Fibroblast of the aortic adventitia (primary cell): ENCODE data around the gene BBS7. TPM values are rescaled to one million over a fixed set of nuclear protein-coding genes. Genes with fewer than 3 reads are reported as not detected.

ENCODE experiments used
- DNase-seq: peaks from one replicate; pipeline ENCODE4 v3.0.0-alpha.2; 2010; ENCODE audit warnings: low read depth
- H3K4me3 ChIP-seq: 2 replicates; pipeline ENCODE4 v1.5.1; 2011; ENCODE audit warnings: low read depth, mild to moderate bottlenecking, control low read depth, low read length, moderate library complexity
- total RNA-seq: library from RNA; depleted of rRNA; stranded (reverse); fragments of >200 nt; gene quantifications from 2 replicates; pipeline ENCODE4 v1.2.3, GENCODE V29; 2012; ENCODE audit warnings: low replicate concordance
- TF ChIP-seq, protein P1 (sequence below): IDR thresholded peaks from 2 replicates; pipeline ENCODE4 v1.5.1; 2011; ENCODE audit warnings: mild to moderate bottlenecking, low read length, control low read depth, inconsistent platforms; ENCODE audit not compliant: insufficient read depth

Gene BBS7
- total RNA-seq, 1 donor, result 24.3 TPM

DNA sequence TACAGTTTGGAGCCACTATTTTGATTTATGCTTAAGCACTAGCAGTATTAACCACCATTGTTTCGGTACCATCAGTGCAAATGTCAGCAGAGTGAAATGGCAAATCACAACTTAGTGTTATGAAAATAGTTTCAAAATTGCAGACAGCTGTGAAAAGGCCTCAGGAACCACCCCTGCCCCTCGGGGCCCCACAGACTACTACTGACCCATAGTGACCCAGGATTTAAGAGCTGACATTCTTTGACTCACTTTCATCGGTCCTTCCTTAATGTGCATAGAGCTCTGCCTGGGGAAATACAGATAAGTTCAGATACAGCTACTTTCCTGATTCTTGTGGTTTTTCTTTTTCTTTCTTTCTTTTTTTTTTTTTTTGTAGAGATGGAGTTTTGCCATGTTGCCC is 3.3 kb upstream of the BBS7 start:
- TF ChIP-seq, protein P1, sequence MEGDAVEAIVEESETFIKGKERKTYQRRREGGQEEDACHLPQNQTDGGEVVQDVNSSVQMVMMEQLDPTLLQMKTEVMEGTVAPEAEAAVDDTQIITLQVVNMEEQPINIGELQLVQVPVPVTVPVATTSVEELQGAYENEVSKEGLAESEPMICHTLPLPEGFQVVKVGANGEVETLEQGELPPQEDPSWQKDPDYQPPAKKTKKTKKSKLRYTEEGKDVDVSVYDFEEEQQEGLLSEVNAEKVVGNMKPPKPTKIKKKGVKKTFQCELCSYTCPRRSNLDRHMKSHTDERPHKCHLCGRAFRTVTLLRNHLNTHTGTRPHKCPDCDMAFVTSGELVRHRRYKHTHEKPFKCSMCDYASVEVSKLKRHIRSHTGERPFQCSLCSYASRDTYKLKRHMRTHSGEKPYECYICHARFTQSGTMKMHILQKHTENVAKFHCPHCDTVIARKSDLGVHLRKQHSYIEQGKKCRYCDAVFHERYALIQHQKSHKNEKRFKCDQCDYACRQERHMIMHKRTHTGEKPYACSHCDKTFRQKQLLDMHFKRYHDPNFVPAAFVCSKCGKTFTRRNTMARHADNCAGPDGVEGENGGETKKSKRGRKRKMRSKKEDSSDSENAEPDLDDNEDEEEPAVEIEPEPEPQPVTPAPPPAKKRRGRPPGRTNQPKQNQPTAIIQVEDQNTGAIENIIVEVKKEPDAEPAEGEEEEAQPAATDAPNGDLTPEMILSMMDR, result no peak
- no peak for DNase-seq
- H3K4me3 ChIP-seq, result no peak overlapping the region

DNA sequence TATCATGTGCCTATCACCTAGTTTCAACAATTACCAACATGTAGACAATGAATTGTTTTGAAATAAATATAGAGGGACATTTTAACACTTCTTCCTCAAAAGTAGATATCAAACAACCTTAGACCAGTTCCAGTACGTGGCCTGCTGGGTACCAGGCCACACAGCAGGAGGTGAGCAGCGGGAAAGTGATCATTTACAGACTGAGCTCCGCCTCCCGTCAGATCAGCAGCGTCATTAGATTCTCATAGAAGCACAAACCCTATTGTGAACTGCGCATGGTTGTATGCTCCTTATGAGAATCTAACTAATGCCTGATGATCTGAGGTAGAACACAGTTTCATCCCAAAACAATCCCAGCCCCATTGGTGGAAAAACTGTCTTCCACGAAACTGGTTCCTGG is 6.5 kb downstream of the BBS7 start:
- TF ChIP-seq, protein P1, result no peak
- no peak for DNase-seq
- H3K4me3 ChIP-seq, result no peak overlapping the region

DNA sequence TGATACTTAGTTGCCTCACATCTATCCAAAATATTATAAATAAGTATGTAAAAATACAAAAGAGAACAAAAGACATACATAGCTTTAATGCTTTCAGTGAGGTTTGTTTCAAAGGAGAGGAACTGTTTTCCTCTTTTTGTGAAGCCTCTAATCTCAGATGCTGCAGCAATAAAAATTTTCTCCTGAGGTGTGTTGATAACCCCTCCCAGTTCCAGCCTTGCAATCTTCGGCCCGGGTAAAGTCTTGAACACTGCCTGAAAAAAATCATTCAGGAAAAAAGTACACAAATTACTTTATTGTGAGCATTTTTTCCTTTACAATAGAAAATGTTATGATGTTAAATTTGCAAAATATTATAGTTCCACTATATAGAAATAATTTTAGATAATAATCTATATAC is 8.8 kb downstream of the BBS7 start:
- DNase-seq, result no peak
- H3K4me3 ChIP-seq, result no peak overlapping the region
- TF ChIP-seq, protein P1, result no peak

DNA sequence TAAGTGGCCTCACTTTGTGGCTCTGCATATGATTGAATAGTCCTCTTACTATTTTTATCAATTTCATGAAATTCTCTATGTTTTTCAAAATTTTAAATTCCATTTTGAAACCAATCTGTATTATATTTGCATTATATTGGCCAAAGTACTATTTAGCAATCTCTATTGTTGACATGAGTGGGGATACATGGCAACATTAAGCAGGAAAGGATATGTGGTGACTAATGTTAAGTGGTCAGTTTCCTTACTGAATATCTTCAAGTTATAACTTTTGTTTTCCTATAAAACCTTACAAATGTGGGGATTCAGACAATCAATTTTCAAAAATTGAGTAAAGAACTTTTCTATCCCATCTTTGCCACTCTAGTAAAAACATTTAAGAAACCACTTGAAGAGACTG is 10.2 kb downstream of the BBS7 start:
- DNase-seq, result no peak
- TF ChIP-seq, protein P1, result no peak
- H3K4me3 ChIP-seq, result no peak overlapping the region

DNA sequence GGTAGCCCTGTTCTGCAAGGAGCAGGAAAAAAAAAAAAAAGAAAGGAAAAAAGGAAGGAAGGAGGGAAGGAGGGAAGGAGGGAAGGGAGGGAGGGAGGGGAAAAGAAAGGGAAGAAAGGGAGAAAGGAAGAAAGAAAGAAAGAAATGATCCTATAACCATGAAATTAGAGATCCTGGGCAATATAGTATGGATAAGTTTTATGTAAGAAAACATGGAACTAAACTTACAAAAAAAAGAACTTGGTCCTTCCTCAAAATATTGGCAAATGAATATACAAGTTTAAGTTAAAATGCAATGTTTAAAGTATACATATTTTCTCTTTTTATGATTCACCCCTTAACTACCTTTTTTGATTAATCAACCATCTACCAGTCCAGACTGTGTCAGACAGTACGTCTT is 18.9 kb downstream of the BBS7 start:
- no peak overlapping the region for H3K4me3 ChIP-seq
- DNase-seq, result no peak
- TF ChIP-seq, protein P1, result no peak

DNA sequence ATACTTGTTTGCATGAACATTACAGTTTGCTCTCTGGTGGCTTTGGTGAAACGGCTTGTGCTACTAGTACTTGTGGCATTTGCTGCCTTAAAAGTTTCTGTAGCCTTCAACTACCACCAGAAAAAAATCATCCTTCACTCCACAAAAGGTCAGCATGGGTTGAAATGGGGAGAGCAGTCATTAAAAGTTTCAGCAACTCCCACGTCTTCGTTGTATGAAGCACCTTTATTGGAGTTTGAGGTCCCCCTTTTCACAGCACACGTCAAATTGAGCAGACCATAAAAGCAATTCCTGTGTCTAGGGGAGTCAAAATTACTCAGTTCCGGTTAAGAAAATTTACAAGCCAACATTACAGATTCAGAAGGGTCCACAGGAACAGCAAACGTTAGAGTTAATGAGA is 23.6 kb downstream of the BBS7 start:
- no peak for DNase-seq
- H3K4me3 ChIP-seq, result no peak overlapping the region
- TF ChIP-seq, protein P1, result no peak

DNA sequence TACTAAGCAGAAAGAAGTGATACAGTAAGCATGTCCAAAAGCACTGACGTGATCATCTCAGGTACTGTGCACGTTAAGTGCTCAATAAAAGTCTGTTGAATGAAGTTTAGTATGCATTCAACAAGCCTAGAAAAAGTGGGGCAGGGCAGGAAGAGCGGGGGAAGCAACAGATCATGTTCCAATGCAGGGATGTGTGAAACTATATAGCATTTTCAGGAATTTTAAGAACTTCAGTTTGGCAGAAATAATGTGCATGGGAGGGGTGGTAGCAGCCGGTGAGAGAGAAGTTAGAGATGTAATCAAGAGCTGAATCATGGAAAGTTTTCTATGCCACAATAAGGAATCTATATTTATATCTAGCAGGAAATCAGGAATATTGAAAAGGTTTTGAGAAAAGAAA is 27.4 kb downstream of the BBS7 start:
- TF ChIP-seq, protein P1, result no peak
- H3K4me3 ChIP-seq, result no peak overlapping the region
- DNase-seq, result no peak
